Fibroblast of gingiva (primary cell): ENCODE measurements around the gene CCNYL1.
"Not testable (repeated sequence)": the region's sequence is repeated elsewhere in the genome, so short reads cannot be mapped to it uniquely, and the experiment has no call there.

Source experiments
- DNase-seq: peaks from one replicate; pipeline ENCODE4 v3.0.0-alpha.2; 2011; ENCODE audit warnings: low read depth

Gene CCNYL1

GRCh38 chr2:207734636-207735512 lies 23.4 kb downstream of the CCNYL1 start:
- DNase-seq: no peak

GRCh38 chr2:207735513-207735859 lies 24.0 kb downstream of the CCNYL1 start:
- DNase-seq: not testable (repeated sequence)

GRCh38 chr2:207743514-207743913 lies 32.1 kb downstream of the CCNYL1 start:
- no peak for DNase-seq

DNA sequence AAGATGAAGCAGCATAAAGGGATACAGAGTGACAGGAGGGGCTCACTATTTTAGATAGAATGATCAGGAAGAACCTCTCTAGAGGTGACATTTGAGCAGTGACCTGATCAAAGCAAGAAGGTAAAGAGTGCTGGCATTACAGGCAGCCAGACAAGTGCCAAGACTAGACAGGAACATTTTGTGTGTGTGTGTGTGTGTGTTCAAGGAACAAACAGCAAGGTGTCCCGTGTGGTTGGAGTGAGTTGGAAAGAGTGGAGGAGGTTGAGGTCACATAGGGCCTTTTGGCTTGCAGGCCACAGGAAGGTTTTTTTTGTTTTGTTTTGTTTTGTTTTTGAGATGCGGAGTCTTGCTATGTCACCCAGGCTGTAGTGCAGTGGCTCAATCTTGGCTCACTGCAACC lies 32.6 kb downstream of the CCNYL1 start:
- DNase-seq: no peak

DNA sequence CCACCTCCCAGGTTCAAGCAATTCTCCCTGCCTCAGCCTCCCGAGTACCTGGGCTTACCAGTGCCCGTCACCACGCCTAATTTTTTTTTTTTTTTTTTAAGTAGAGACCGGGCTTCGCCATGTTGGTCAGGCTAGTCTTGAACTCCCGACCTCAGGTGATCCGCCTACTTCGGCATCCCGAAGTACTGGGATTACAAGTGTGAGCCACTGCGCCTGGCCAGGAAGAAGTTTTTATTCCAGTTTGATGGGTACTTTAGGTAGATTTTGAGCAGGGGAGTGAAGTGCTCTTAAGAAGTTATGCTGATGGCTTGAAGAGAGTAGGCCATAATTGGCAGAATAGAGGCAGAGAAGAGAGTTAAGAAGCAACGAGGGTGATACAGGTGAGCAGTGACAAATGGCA lies 33.0 kb downstream of the CCNYL1 start:
- DNase-seq: no peak

DNA sequence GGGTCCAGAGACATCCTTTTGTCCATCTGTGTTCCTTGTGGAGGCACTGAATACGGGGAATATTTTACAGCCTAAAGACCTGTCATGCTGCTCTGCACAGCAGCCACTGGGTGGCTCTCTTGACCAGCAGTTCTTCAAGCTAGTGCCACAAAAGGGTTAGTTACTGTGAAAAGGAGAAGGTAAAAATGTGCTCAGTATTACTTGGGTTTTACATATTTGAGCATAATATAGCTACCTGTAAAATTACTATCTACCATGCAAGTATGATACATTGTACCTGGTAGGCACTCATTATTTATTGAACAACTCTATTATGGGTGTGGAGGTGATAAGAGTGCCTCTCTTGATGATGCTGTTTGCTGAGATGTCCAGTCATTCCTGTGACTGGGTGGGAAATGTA lies 34.7 kb downstream of the CCNYL1 start:
- DNase-seq: peak; percentile 64

- peak; percentile 15 for DNase-seq
Measured at GRCh38 chr2:207747653-207748560, 36.5 kb downstream of the CCNYL1 start.

DNA sequence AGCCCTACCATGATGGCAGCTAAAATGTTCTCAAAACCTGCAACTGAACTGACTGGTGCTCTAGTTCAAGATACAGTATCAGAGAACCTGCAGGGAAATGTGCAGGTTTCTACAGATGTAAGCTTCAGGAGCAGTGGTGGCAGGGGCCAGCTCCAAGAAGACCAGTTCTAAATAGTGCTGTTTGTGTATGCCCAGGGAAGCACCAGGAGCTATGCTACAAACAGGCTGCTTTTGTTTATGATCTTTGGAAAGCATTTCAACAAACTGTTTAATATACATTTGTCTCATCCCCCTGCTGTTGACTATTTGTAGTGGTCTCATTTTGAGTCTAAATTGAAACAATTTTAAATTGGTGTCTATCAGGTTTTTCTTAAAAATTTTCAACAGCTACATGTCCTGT lies 37.6 kb downstream of the CCNYL1 start:
- DNase-seq: no peak

GRCh38 chr2:207749873-207750272 lies 38.4 kb downstream of the CCNYL1 start:
- no peak for DNase-seq

- DNase-seq: no peak
Measured at GRCh38 chr2:207750345-207750744, 38.9 kb downstream of the CCNYL1 start.

GRCh38 chr2:207750876-207751275 lies 39.4 kb downstream of the CCNYL1 start:
- no peak for DNase-seq

DNA sequence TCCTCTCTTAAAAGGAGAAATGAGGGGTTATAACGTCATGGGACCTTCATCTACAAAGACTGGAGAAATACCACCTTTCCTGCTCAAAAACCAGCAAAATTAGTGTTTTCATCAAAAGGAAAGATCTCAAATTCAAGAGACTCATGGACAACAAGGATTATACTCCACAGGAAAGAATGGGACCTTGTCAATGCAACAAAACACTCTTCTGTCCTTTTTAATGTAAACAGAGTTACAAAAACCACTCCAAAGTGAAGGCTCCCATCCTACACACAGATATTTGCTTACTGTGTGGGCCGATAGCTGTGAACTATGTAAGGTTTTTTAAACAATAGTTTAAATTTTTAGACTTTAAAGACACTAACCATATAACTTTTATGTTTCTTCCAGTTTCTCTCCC lies 42.2 kb downstream of the CCNYL1 start:
- DNase-seq: not testable (repeated sequence)

GRCh38 chr2:207754498-207755383 lies 43.3 kb downstream of the CCNYL1 start:
- no peak for DNase-seq

GRCh38 chr2:207758025-207758424 lies 46.6 kb downstream of the CCNYL1 start:
- DNase-seq: no peak

DNA sequence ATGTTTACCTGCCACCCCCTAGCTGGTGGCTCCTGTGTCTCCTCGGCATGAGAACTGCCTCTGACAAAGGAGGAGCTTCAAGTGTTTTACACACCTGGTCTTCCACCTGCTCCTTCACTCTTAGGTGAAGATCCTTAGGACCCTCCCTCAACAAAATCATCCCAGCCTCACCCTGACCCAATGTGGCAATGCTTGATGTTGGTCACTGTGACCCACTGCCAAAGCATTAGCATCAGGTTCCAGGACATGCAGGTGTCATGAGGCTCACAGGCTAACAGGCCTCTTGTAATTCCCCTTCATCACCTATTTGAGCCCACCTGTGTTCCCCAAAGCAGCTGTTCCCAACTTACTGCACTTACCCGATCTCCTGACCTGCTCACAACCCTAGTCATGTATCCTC lies 48.5 kb downstream of the CCNYL1 start:
- no peak for DNase-seq

GRCh38 chr2:207760453-207760852 lies 49.0 kb downstream of the CCNYL1 start:
- no peak for DNase-seq

- not testable (repeated sequence) for DNase-seq
Measured at GRCh38 chr2:207761426-207761825, 50.0 kb downstream of the CCNYL1 start.

- DNase-seq: no peak
Measured at GRCh38 chr2:207762146-207762545, 50.7 kb downstream of the CCNYL1 start.

DNA sequence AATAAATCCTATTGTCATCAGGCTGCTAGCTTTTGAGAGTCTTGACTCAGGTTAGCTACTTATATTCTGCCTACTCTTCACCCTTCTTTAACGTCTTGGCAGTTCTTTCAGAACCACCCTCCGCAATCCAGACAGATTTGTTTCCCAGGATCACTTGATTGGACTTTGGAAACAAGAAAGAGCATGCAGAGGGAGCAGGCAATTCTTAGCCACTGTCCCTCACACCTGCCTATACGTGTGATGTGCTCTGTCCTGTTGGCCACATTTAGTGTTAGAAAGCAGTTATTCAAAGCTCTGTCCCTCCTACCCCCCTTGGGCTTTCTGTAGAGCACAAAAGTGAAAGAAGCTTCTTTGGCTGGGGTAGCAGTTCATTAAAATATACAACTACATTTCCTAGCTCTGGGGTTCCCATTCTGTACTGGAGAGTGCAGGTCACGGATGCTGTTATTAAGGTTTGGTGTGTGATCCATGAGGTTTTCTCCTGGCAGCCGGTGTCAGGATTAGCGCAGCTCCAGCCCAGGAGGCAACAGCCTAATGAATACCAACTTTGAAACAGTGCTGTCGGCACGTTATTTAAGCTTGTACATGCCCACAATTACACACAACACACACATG lies 52.0 kb downstream of the CCNYL1 start:
- DNase-seq: no peak

DNA sequence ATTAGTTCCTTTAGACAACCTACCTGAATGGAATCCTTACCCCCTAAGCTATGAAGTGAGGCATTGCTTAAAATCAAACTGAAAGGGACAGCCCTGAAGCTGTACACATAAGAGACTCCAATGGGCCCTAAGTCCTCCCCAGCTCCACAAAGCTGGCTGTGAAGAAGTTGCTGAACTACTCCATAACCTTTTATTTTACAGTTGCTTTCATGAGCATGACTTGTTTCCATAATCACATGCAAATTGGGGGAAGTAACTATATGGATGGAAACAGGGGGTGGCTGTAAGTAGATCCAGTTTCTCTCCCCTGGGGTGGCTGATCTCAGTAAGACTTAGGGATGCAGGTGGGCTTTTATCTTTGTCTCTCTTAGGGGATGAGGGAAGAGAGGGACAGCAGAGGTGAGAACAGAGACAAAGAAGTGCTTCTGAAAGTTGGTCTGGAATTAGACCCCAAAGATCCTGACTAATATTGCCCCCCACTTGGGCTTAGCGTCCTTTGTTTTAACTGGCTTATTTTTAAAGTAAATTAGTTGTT lies 52.7 kb downstream of the CCNYL1 start:
- DNase-seq: no peak

DNA sequence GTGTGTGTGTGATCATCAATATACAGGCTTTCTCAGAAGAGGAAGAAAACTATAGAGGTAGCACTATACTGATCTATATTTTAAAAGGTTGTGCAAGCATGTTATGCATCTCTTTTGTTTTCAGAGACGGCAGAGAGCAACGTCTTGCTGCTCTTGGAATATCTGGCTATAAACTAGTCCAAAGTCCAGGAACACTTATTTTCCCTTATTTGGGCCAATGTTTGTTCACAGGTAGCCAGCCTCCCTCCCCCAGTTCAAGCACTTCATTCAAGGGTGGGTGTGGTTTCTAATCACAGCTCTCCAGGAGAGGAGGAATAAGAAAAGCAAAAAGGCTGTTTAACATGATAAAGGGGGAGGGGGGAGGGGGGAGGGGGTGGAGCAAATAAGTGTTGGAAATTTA lies 54.1 kb downstream of the CCNYL1 start:
- no peak for DNase-seq
